H1 (cell line): ENCODE data around the gene UPB1. TPM values are rescaled to one million over a fixed set of nuclear protein-coding genes. Genes with fewer than 3 reads are reported as not detected.

Experiments used
- CHD7 ChIP-seq: fragments of 300-600 bp; sonication (generic); IDR thresholded peaks from 2 replicates; pipeline ENCODE4 v1.7.1; 2012; ENCODE audit warnings: low read length, moderate library complexity, mild to moderate bottlenecking, inconsistent platforms; ENCODE audit not compliant: insufficient replicate concordance
- polyA plus RNA-seq, 7 experiments: library from polyadenylated mRNA; depleted of rRNA in 3 of 7; stranded (reverse) in 5 of 7; unstranded in 2 of 7; fragments of >200 nt in 5 of 7; fragments of 200-250 nt in 2 of 7; gene quantifications; 1 replicate in 5 of 7; 2 replicates in 1 of 7; 4 replicates in 1 of 7; pipeline versions ENCODE4 v1.2.1 to v1.2.3, GENCODE V29; 2011 to 2013; ENCODE audit warnings: missing spikeins in 2 of 7, mixed read lengths in 2 of 7
- total RNA-seq: library from RNA; stranded (reverse); fragmentation: NEBNext Ultra II Directional; extraction: Animal tissue kit (Norgen Biotek cat#: 25700); gene quantifications from 2 replicates; pipeline ENCODE4 v1.2.1, GENCODE V29; 2021

Gene UPB1
- total and polyA plus RNA-seq, 2 of the 8 experiments (the other 6 are each of a cell fraction or from before 2014, with no cell fraction given): 0.09 TPM; not detected in 1

GRCh38 chr22:24567668-24568067, 72.5 kb downstream of the UPB1 start (continued):
- TF ChIP-seq CHD7: no peak
